Stimulated activated CD8-positive, alpha-beta memory T cell treated with anti-CD3 and anti-CD28 coated beads, Interleukin-12 subunit alpha, Interleukin-12 subunit beta, amount 100 ng/mL, for 1 hour (primary cell): ENCODE results near the gene CHCHD6.

Source experiments
- DNase-seq: peaks from one replicate; pipeline ENCODE4 v3.0.0-alpha.2; 2020; ENCODE audit warnings: low read depth

CHCHD6 gene

GRCh38 chr3:126980266-126980811 lies 276.3 kb downstream of the CHCHD6 start:
- no peak for DNase-seq

GRCh38 chr3:126982126-126982470 lies 278.1 kb downstream of the CHCHD6 start:
- DNase-seq, result peak; percentile 30

- peak; percentile 79 for DNase-seq
Observed at GRCh38 chr3:126982471-126983175, 278.6 kb downstream of the CHCHD6 start, which contains the start of gene PLXNA1. PLXNA1 (plus strand) TSS chr3:126983115; CDS start chr3:126988594, 5,479 bp downstream.

GRCh38 chr3:126983276-126983652 lies 279.2 kb downstream of the CHCHD6 start:
- DNase-seq, result no peak

GRCh38 chr3:126983653-126984390 lies 279.8 kb downstream of the CHCHD6 start:
- DNase-seq, result peak; percentile 15

- no peak for DNase-seq
Observed at GRCh38 chr3:126984391-126985131, 280.5 kb downstream of the CHCHD6 start.

- DNase-seq, result no peak
Observed at GRCh38 chr3:126985132-126985985, 281.3 kb downstream of the CHCHD6 start.

GRCh38 chr3:126986001-126986400 lies 282.0 kb downstream of the CHCHD6 start:
- no peak for DNase-seq

GRCh38 chr3:126987129-126987528 lies 283.1 kb downstream of the CHCHD6 start:
- no peak for DNase-seq

GRCh38 chr3:126987596-126987995 lies 283.6 kb downstream of the CHCHD6 start:
- DNase-seq, result no peak

- DNase-seq, result no peak
Observed at GRCh38 chr3:126988451-126989021, 284.5 kb downstream of the CHCHD6 start.

- DNase-seq, result no peak
Observed at GRCh38 chr3:126989316-126990023, 285.4 kb downstream of the CHCHD6 start.

GRCh38 chr3:126990024-126990700 lies 286.1 kb downstream of the CHCHD6 start:
- DNase-seq, result no peak

GRCh38 chr3:126990890-126991289 lies 286.9 kb downstream of the CHCHD6 start:
- no peak for DNase-seq

GRCh38 chr3:126991366-126992200 lies 287.5 kb downstream of the CHCHD6 start:
- no peak for DNase-seq

GRCh38 chr3:126992216-126992615 lies 288.2 kb downstream of the CHCHD6 start:
- DNase-seq, result no peak

GRCh38 chr3:126992776-126993175 lies 288.7 kb downstream of the CHCHD6 start:
- no peak for DNase-seq

- DNase-seq, result no peak
Observed at GRCh38 chr3:126993436-126993835, 289.4 kb downstream of the CHCHD6 start.

- DNase-seq, result no peak
Observed at GRCh38 chr3:126994661-126995245, 290.7 kb downstream of the CHCHD6 start.
